ENCODE measurements around the gene ZCCHC14. TPM values are rescaled to one million over a fixed set of nuclear protein-coding genes. Genes with fewer than 3 reads are reported as not detected.
A peak's percentile ranks its signal among the peaks of the same experiment; 100 is the strongest.

ZCCHC14 gene
- total and polyA plus RNA-seq, 11 donors: 6.4 to 18.4 (median 16.1) TPM

GRCh38 chr16:87496447-87496801, 3.6 kb upstream of the ZCCHC14 start:
- Histone ChIP-seq H3K4me1 (peaks cover 0 to 16% (median 8%) of the 10 kb centered on the region in 12 donors), H3K27ac (no peak overlapping the region), H3K36me3 (no peaks in the 10 kb centered on the region), H3K9me3 (no peaks in the 10 kb centered on the region), H3K27me3 (no peaks in the 10 kb centered on the region), H3K4me3 (no peak overlapping the region)
- TF ChIP-seq POLR2A (IDR thresholded peaks at IDR 0.05) (no peak), CTCF (IDR thresholded peaks at IDR 0.05) (no peak)
- intact Hi-C loops (cut with DNase I): loop anchor here in 3 of 10 donors (10.0 kb wide), 2 partner anchors 62 to 82 kb away; no protein-coding TSS in a partner anchor
- ATAC-seq (no peak), DNase-seq (no peak)
- WGBS, 4 donors: 82 to 93% (median 87%) methylated on average over 2 of the region's 2 CpGs

- intact Hi-C loops (cut with DNase I): loop anchor here in 3 of 10 donors (10.0 kb wide), 2 partner anchors 61 to 81 kb away; no protein-coding TSS in a partner anchor
- H3K27ac ChIP-seq: no peak overlapping the region
- DNase-seq (no peak), ATAC-seq (no peak)
- no peaks in the 10 kb centered on the region for H3K9me3 ChIP-seq
- no peaks in the 10 kb centered on the region for H3K27me3 ChIP-seq
- WGBS, 4 donors: 80 to 88% (median 83%) methylated on average over 12 to 17 of the region's 17 CpGs
- H3K36me3 ChIP-seq: no peaks in the 10 kb centered on the region
- peaks cover 0 to 21% (median 12%) of the 10 kb centered on the region in 12 donors for H3K4me1 ChIP-seq
- H3K4me3 ChIP-seq: no peak overlapping the region
- TF ChIP-seq CTCF (IDR thresholded peaks at IDR 0.05) (no peak), POLR2A (IDR thresholded peaks at IDR 0.05) (no peak)
Observed at GRCh38 chr16:87495578-87496446, 3.0 kb upstream of the ZCCHC14 start.

- ATAC-seq (no peak), DNase-seq (no peak)
- H3K27ac ChIP-seq: peak overlapping the region in 2 of 12 donors; percentile 33 to 46
- no peaks in the 10 kb centered on the region for H3K36me3 ChIP-seq
- TF ChIP-seq POLR2A (IDR thresholded peaks at IDR 0.05): no peak
- peak overlapping the region; percentile 16 to 77 (median 56) for H3K4me3 ChIP-seq
- H3K27me3 ChIP-seq: no peaks in the 10 kb centered on the region
- no peaks in the 10 kb centered on the region for H3K9me3 ChIP-seq
- intact Hi-C loops (cut with DNase I): loop anchor here in 4 of 10 donors (5.0 to 10.0 kb wide), 4 partner anchors 36 to 79 kb away; no protein-coding TSS in a partner anchor
- 40 to 43% (median 42%) methylated on average over 23 of the region's 23 CpGs for WGBS, 4 donors
- peaks cover 7 to 41% (median 29%) of the 10 kb centered on the region in 12 donors for H3K4me1 ChIP-seq
Observed at GRCh38 chr16:87493608-87494280, 920 bp upstream of the ZCCHC14 start.

- WGBS, 4 donors: 0 to 1% (median 1%) methylated on average over 7 to 74 of the region's 74 CpGs; no CpG with 5 or more reads in 1 of the 4 donors
- no peaks in the 10 kb centered on the region for H3K9me3 ChIP-seq
- H3K4me1 ChIP-seq: peaks cover 7 to 56% (median 43%) of the 10 kb centered on the region in 12 donors
- H3K4me3 ChIP-seq: peak overlapping the region in 10 of 12 donors; percentile 51 to 77 (median 60)
- ATAC-seq (no peak), DNase-seq (no peak)
- TF ChIP-seq POLR2A (IDR thresholded peaks at IDR 0.05): no peak
- TF ChIP-seq CTCF (IDR thresholded peaks at IDR 0.05): no peak
- peak overlapping the region in 5 of 12 donors; percentile 58 to 90 (median 77) for H3K27ac ChIP-seq
- H3K27me3 ChIP-seq: no peaks in the 10 kb centered on the region
- intact Hi-C loops (cut with DNase I): loop anchor here in 4 of 10 donors (5.0 to 10.0 kb wide), 4 partner anchors 35 to 77 kb away; no protein-coding TSS in a partner anchor
- H3K36me3 ChIP-seq: no peaks in the 10 kb centered on the region
Observed at GRCh38 chr16:87492291-87492630, 563 bp downstream of the ZCCHC14 start.
